AG04449 (cell line): ENCODE data around the gene TOMM40.

Source experiments
- CTCF ChIA-PET: fragments of 350-600 bp; formaldehyde crosslinking; extraction: SDS; loops from one replicate; lab custom pipeline; 2021; ENCODE audit warnings: antibody characterized with exemption; lab: Yijun Ruan, JAX
- POLR2A ChIA-PET: fragments of 400-600, 350-600 bp; formaldehyde crosslinking; extraction: SDS; loops from one replicate; lab custom pipeline; 2020; ENCODE audit warnings: antibody characterized with exemption, inconsistent platforms; lab: Yijun Ruan, JAX
- DNase-seq: peaks from one replicate; pipeline ENCODE4 v3.0.0-alpha.2; 2010; ENCODE audit warnings: low read depth, low spot score
- H3K4me3 ChIP-seq: 2 replicates; pipeline ENCODE4 v1.5.1; 2011; ENCODE audit warnings: low read depth, mild to moderate bottlenecking, control low read depth, low read length
- CTCF ChIP-seq: IDR thresholded peaks from one replicate; pipeline ENCODE4 v1.5.1; 2011; ENCODE audit warnings: mild to moderate bottlenecking, moderate library complexity, low read length, control low read depth, inconsistent platforms; ENCODE audit not compliant: insufficient read depth; ENCODE audit errors: missing control alignments

The TOMM40 gene

GRCh38 chr19:44891016-44891882 is at the start of gene TOMM40:
TSS of gene TOMM40 (plus strand) at chr19:44891254. CDS start at chr19:44891416, 162 bp downstream.
- ChIA-PET CTCF (interaction anchor here (1.0 to 2.8 kb wide), 2 partner anchors 12 to 19 kb away, joined by 3 to 22 read pairs; no protein-coding TSS in a partner anchor), POLR2A (interaction anchor here (1.1 to 1.6 kb wide), 3 partner anchors 15 to 206 kb away, joined by 3 to 4 read pairs (median 4); partner anchors contain the start of genes APOE and CLPTM1)
- no peak for DNase-seq
- peak within 1 kb of the TSS; percentile 73 for H3K4me3 ChIP-seq
- no peak for TF ChIP-seq CTCF

- POLR2A ChIA-PET, result interaction anchor here (0.6 kb wide), 1 partner anchor 106 kb away, joined by 3 read pairs; no protein-coding TSS in a partner anchor
- no peak for TF ChIP-seq CTCF
- CTCF ChIA-PET, result interaction anchor here (0.9 to 6.7 kb wide), 7 partner anchors 15 to 169 kb away, joined by 3 to 50 read pairs (median 7); no protein-coding TSS in a partner anchor
- DNase-seq, result no peak
- H3K4me3 ChIP-seq, result peak overlapping the region; percentile 87
Measured at GRCh38 chr19:44845286-44845611, 45.8 kb upstream of the TOMM40 start.

- POLR2A ChIA-PET, result interaction anchor here (0.6 to 1.0 kb wide), 3 partner anchors 44 to 105 kb away, joined by 3 to 5 read pairs (median 3); no protein-coding TSS in a partner anchor
- CTCF ChIA-PET, result interaction anchor here (0.6 to 6.7 kb wide), 26 partner anchors 9 to 274 kb away, joined by 3 to 50 read pairs (median 4); no protein-coding TSS in a partner anchor
Measured at GRCh38 chr19:44845612-44846454, 45.2 kb upstream of the TOMM40 start, which contains the start of gene NECTIN2. TSS of gene NECTIN2 (plus strand) at chr19:44846297. CDS start at chr19:44846526, 229 bp downstream.

GRCh38 chr19:44846455-44847143 is 44.5 kb upstream of the TOMM40 start:
- peak overlapping the region; percentile 89 for H3K4me3 ChIP-seq
- ChIA-PET CTCF (interaction anchor here (0.6 to 6.7 kb wide), 8 partner anchors 39 to 258 kb away, joined by 3 to 50 read pairs (median 6); no protein-coding TSS in a partner anchor), POLR2A (interaction anchor here (0.7 to 1.0 kb wide), 2 partner anchors 44 to 97 kb away, joined by 3 to 5 read pairs; no protein-coding TSS in a partner anchor)
- TF ChIP-seq CTCF, result no peak
- DNase-seq, result no peak

More at GRCh38 chr19:44845612-44846454, 45.2 kb upstream of the TOMM40 start, which contains the start of gene NECTIN2:
- peak; percentile 72 for TF ChIP-seq CTCF
- H3K4me3 ChIP-seq, result peak within 1 kb of the TSS; percentile 89
- peak; percentile 88 for DNase-seq

GRCh38 chr19:44847144-44848035 is 43.7 kb upstream of the TOMM40 start:
- no peak for TF ChIP-seq CTCF
- ChIA-PET POLR2A (no interaction called here), CTCF (interaction anchor here (1.0 to 6.7 kb wide), 4 partner anchors 65 to 276 kb away, joined by 3 to 50 read pairs (median 12); no protein-coding TSS in a partner anchor)
- peak overlapping the region; percentile 89 for H3K4me3 ChIP-seq
- no peak for DNase-seq
